ENCODE results near the gene AEBP2. TPM values are rescaled to one million over a fixed set of nuclear protein-coding genes. Genes with fewer than 3 reads are reported as not detected.

The AEBP2 gene
- total RNA-seq, 1 experiment from 2014 or later, result 50.3 TPM

GRCh38 chr12:19539836-19540235 is 100.5 kb downstream of the AEBP2 start:
- H3K27ac ChIP-seq, result no peak overlapping the region
- no TSS peak for BruUV-seq (replicated peaks)
- POLR2A ChIA-PET (ENCODE audit: unreplicated experiment), result no interaction called here

DNA sequence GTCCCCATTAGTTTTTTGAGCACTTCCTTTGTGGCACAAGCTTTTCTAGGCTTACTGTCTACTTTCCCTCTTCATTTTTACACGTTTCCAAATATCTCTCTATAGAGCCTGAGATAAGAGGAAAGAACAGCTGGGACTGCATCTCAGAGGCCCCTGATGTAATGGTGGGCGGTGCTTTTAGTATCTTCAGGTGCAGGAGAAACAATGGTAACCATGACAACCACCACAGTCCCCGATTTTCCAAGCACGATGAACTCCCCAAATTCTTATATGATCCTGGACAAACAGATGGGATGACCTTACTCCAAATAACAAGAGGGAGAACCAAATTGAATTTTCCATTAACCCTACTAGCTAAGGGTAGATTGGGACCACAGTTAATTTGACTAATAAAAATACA is 103.3 kb downstream of the AEBP2 start:
- ChIA-PET CTCF (no interaction called here), POLR2A (ENCODE audit: unreplicated experiment) (no interaction called here)
- Histone ChIP-seq H3K79me2 (ENCODE audit: low read depth) (no peaks in the 10 kb centered on the region), H3K36me3 (ENCODE audit: low read depth) (no peaks in the 10 kb centered on the region), H3K27ac (no peak overlapping the region), H4K20me1 (ENCODE audit: insufficient read depth) (no peaks in the 10 kb centered on the region), H3K9me2 (ENCODE audit: insufficient read depth) (no peaks in the 10 kb centered on the region), H3K27me3 (ENCODE audit: insufficient read depth, low read depth) (no peaks in the 10 kb centered on the region), H2AFZ (no peak overlapping the region), H3K4me3 (no peak overlapping the region), H3F3A (ENCODE audit: insufficient read depth, low read depth) (no peaks in the 10 kb centered on the region), H3K4me2 (no peak overlapping the region), H3K9me3 (ENCODE audit: insufficient read depth, low read depth) (no peaks in the 10 kb centered on the region; the same call in 1 of the 2 replicates), H3K4me1 (replicated peaks; ENCODE audit: insufficient read depth) (no peaks in the 10 kb centered on the region)
- intact Hi-C loops (cut with micrococcal nuclease; ENCODE audit: unreplicated experiment), result no loop called here
- TF ChIP-seq, protein P1, sequence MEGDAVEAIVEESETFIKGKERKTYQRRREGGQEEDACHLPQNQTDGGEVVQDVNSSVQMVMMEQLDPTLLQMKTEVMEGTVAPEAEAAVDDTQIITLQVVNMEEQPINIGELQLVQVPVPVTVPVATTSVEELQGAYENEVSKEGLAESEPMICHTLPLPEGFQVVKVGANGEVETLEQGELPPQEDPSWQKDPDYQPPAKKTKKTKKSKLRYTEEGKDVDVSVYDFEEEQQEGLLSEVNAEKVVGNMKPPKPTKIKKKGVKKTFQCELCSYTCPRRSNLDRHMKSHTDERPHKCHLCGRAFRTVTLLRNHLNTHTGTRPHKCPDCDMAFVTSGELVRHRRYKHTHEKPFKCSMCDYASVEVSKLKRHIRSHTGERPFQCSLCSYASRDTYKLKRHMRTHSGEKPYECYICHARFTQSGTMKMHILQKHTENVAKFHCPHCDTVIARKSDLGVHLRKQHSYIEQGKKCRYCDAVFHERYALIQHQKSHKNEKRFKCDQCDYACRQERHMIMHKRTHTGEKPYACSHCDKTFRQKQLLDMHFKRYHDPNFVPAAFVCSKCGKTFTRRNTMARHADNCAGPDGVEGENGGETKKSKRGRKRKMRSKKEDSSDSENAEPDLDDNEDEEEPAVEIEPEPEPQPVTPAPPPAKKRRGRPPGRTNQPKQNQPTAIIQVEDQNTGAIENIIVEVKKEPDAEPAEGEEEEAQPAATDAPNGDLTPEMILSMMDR (conservative IDR thresholded peaks at IDR 0.05), result no peak
- TF ChIP-seq EZH2 (IDR thresholded peaks at IDR 0.05; ENCODE audit: low read depth), result no peak
- DNase-seq, result no peak
- BruUV-seq (replicated peaks), result no TSS peak

More at GRCh38 chr12:19539836-19540235, 100.5 kb downstream of the AEBP2 start:
- Histone ChIP-seq H3K9me2 (ENCODE audit: insufficient read depth) (no peaks in the 10 kb centered on the region), H3K4me1 (replicated peaks; ENCODE audit: insufficient read depth) (no peaks in the 10 kb centered on the region), H3K79me2 (ENCODE audit: low read depth) (no peaks in the 10 kb centered on the region), H3K4me3 (no peak overlapping the region), H3K9me3 (ENCODE audit: insufficient read depth, low read depth) (no peaks in the 10 kb centered on the region; the same call in none of the 2 replicates), H3K27me3 (ENCODE audit: insufficient read depth, low read depth) (no peaks in the 10 kb centered on the region), H4K20me1 (ENCODE audit: insufficient read depth) (no peaks in the 10 kb centered on the region), H3F3A (ENCODE audit: insufficient read depth, low read depth) (no peaks in the 10 kb centered on the region), H3K4me2 (no peak overlapping the region), H3K36me3 (ENCODE audit: low read depth) (no peaks in the 10 kb centered on the region), H2AFZ (no peak overlapping the region)
- TF ChIP-seq, protein P1 (conservative IDR thresholded peaks at IDR 0.05), result no peak
- no peak for TF ChIP-seq EZH2 (IDR thresholded peaks at IDR 0.05; ENCODE audit: low read depth)
- no peak for DNase-seq
- intact Hi-C loops (cut with micrococcal nuclease; ENCODE audit: unreplicated experiment), result no loop called here
- CTCF ChIA-PET, result no interaction called here

- no peak for DNase-seq
- ChIA-PET CTCF (no interaction called here), POLR2A (ENCODE audit: unreplicated experiment) (no interaction called here)
- no peaks in the 10 kb centered on the region for H4K20me1 ChIP-seq (ENCODE audit: insufficient read depth)
- no peak overlapping the region for H3K4me2 ChIP-seq
- no peaks in the 10 kb centered on the region for H3K4me1 ChIP-seq (replicated peaks; ENCODE audit: insufficient read depth)
- intact Hi-C loops (cut with micrococcal nuclease; ENCODE audit: unreplicated experiment), result no loop called here
- no peak overlapping the region for H3K4me3 ChIP-seq
- H2AFZ ChIP-seq, result no peak overlapping the region
- H3K9me2 ChIP-seq (ENCODE audit: insufficient read depth), result no peaks in the 10 kb centered on the region
- no peaks in the 10 kb centered on the region for H3F3A ChIP-seq (ENCODE audit: insufficient read depth, low read depth)
- H3K9me3 ChIP-seq (ENCODE audit: insufficient read depth, low read depth), result no peaks in the 10 kb centered on the region; the same call in 1 of the 2 replicates
- H3K27me3 ChIP-seq (ENCODE audit: insufficient read depth, low read depth), result no peaks in the 10 kb centered on the region
- H3K79me2 ChIP-seq (ENCODE audit: low read depth), result no peaks in the 10 kb centered on the region
- no peak for TF ChIP-seq EZH2 (IDR thresholded peaks at IDR 0.05; ENCODE audit: low read depth)
- TF ChIP-seq, protein P1 (conservative IDR thresholded peaks at IDR 0.05), result no peak
- no peak overlapping the region for H3K27ac ChIP-seq
- no TSS peak for BruUV-seq (replicated peaks)
- H3K36me3 ChIP-seq (ENCODE audit: low read depth), result no peaks in the 10 kb centered on the region
These were observed 105.1 kb downstream of the AEBP2 start for GRCh38 chr12:19544353-19544752.
